Heart right ventricle (tissue), 16 donors: ENCODE data around the gene NSMCE1. TPM values are rescaled to one million over a fixed set of nuclear protein-coding genes. Genes with fewer than 3 reads are reported as not detected.

ENCODE experiments used
- ATAC-seq, 8 donors: fragments of 200-7000 bp; cut with Tn5 transposase; one replicate each; pipeline ENCODE4 v1.9.1; 2020; ENCODE audit warnings: mild to moderate bottlenecking in 8 of 8, moderate library complexity in 8 of 8, moderate number of reproducible peaks in 1 of 8
- DNase-seq, 2 donors: peaks; one replicate each; pipeline ENCODE4 v3.0.0-alpha.2; 2020
- H3K27ac ChIP-seq, 10 donors: fragments of 200-600 bp; sonication (generic) in 2 of 10; one replicate each; pipeline versions ENCODE4 v1.5.0 to v1.8.0; 2020 to 2022; ENCODE audit warnings: mild to moderate bottlenecking in 3 of 10
- H3K27me3 ChIP-seq, 7 donors: fragments of 200-600 bp; one replicate each; pipeline ENCODE4 v1.8.0; 2021 to 2022; ENCODE audit warnings: mild to moderate bottlenecking in 2 of 7
- H3K36me3 ChIP-seq, 9 donors: fragments of 200-600 bp; sonication (generic) in 1 of 9; one replicate each; pipeline versions ENCODE4 v1.5.0 to v1.8.0; 2020 to 2022; ENCODE audit warnings: mild to moderate bottlenecking in 2 of 9
- H3K4me1 ChIP-seq, 9 donors: fragments of 200-600 bp; sonication (generic) in 1 of 9; one replicate each; pipeline versions ENCODE4 v1.5.0 to v1.8.0; 2020 to 2022; ENCODE audit warnings: mild to moderate bottlenecking in 4 of 9
- H3K4me3 ChIP-seq, 10 donors: fragments of 200-600 bp; sonication (generic) in 2 of 10; one replicate each; pipeline versions ENCODE4 v1.5.0 to v1.8.0; 2020 to 2022; ENCODE audit warnings: mild to moderate bottlenecking in 7 of 10, moderate library complexity in 2 of 10
- H3K9me3 ChIP-seq, 11 donors: fragments of 200-600 bp in 10 of 11; sonication (generic) in 2 of 11; one replicate each; pipeline versions ENCODE4 v1.5.0 to v1.8.0; 2013 to 2022; ENCODE audit warnings: mild to moderate bottlenecking in 2 of 11, control low read depth in 1 of 11, moderate library complexity in 1 of 11
- WGBS, 2 donors: extraction: QIAGEN DNeasy Blood & Tissue Kit; methylation state at CpG; one replicate each; pipeline ENCODE4 v1.1.7; 2013; ENCODE audit warnings: inconsistent platforms in 1 of 2; 5-methylcytosine and 5-hydroxymethylcytosine counted together
- intact Hi-C, 10 donors: fragments of 100-400 bp; cut with DNase I; formaldehyde crosslinking; loops; one replicate each; pipeline versions ENCODE4 v1.11.1 to v1.14.2; 2022
- polyA plus RNA-seq, 2 donors: library from polyadenylated mRNA; stranded (reverse); fragments of 200-250 nt; gene quantifications; one replicate each; pipeline ENCODE4 v1.2.3, GENCODE V29; 2013
- total RNA-seq, 10 donors: library from RNA; stranded (reverse); fragmentation: NEBNext Ultra II Directional in 3 of 10; extraction: Animal tissue kit (Norgen Biotek cat#: 25700) in 3 of 10; gene quantifications; one replicate each; pipeline versions ENCODE4 v1.2.1 to v1.2.4, GENCODE V29; 2021 to 2023
- TF ChIP-seq, protein P1 (sequence below), 9 donors: fragments of 200-600 bp; sonication (generic) in 2 of 9; IDR thresholded peaks; one replicate each; pipeline versions ENCODE4 v1.5.0 to v1.8.0; 2021 to 2022; ENCODE audit warnings: antibody characterized with exemption in 9 of 9, mild to moderate bottlenecking in 5 of 9, moderate library complexity in 1 of 9
- donor health status: Arrhythmogenic right ventricular cardiomyopathy.
- donor health status: ischemic (EF 13 %, LVEDD 7.1; RV severe dilation, severe dysfunction).
- donor health status: healthy with polysubstance abuse.
- donor health status: DM: no; HTN: yes; CAD: no.
- donor health status: DM: no; HTN: no; CAD: no.
- donor health status: ischemic (EF 25% LVEDD 6.9; RV normal size, moderate dysfunction).
- donor health status: ischemic (EF 25% LVEDD 5.7; RV mildly dilated, moderate dysfunction).
- donor health status: healthy.
- donor health status: DM: yes; HTN: yes; CAD: no.
- donor health status: Ischemic cardiomyopathy.
- donor health status: ischemic (EF 35%, LVEDD 5.7; RV mildly dilated, moderate dysfunction).
- donor health status: nonischemic (EF 11% LVEDD 7.7; RV severe dilation, severe dysfunction).
- donor health status: DM: yes; HTN: yes; CAD: no.
- donor health status: PGD.
- donor health status: ischemic (EF 29% LVEDD 5.4; RV normal size, mild dysfunction).
- donor health status: nonischemic (EF 23%, LVEDD 6.1; RV moderate dilation, normal function).

The NSMCE1 gene
- total and polyA plus RNA-seq, 12 donors, result 33.5 to 57.1 (median 38.1) TPM

DNA sequence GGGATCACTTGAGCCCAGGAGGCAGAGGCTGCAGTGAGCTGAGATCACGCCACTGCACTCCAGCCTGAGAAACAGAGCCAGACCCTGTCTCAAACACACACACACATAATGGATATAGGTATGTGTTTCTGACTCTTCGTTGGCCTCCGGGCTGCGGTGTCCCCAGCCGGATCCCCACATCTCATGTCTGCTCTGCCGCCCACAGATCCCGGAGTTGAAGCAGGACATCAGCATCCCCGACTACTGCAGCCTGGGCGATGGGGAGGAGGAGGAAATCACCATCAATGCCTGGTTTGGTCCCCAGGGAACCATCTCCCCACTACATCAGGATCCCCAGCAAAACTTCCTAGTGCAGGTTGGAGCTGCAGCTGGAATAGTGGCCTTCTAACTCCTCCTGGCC is 49.8 kb downstream of the NSMCE1 start:
- DNase-seq (no peak), ATAC-seq (no peak)
- H3K36me3 ChIP-seq, result peaks cover 0 to 53% (median 0%) of the 10 kb centered on the region in 9 donors
- whole genome bisulfite sequencing, 2 donors, result 90 to 93% methylated on average over 9 of the region's 9 CpGs
- no peaks in the 10 kb centered on the region for H3K27me3 ChIP-seq
- H3K27ac ChIP-seq, result no peak overlapping the region
- TF ChIP-seq, protein P1, sequence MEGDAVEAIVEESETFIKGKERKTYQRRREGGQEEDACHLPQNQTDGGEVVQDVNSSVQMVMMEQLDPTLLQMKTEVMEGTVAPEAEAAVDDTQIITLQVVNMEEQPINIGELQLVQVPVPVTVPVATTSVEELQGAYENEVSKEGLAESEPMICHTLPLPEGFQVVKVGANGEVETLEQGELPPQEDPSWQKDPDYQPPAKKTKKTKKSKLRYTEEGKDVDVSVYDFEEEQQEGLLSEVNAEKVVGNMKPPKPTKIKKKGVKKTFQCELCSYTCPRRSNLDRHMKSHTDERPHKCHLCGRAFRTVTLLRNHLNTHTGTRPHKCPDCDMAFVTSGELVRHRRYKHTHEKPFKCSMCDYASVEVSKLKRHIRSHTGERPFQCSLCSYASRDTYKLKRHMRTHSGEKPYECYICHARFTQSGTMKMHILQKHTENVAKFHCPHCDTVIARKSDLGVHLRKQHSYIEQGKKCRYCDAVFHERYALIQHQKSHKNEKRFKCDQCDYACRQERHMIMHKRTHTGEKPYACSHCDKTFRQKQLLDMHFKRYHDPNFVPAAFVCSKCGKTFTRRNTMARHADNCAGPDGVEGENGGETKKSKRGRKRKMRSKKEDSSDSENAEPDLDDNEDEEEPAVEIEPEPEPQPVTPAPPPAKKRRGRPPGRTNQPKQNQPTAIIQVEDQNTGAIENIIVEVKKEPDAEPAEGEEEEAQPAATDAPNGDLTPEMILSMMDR (IDR thresholded peaks at IDR 0.05), result no peak
- H3K4me1 ChIP-seq, result peaks cover 7 to 26% (median 17%) of the 10 kb centered on the region in 9 donors
- no peak overlapping the region for H3K4me3 ChIP-seq
- intact Hi-C loops, result no loop called here
- H3K9me3 ChIP-seq, result no peaks in the 10 kb centered on the region

DNA sequence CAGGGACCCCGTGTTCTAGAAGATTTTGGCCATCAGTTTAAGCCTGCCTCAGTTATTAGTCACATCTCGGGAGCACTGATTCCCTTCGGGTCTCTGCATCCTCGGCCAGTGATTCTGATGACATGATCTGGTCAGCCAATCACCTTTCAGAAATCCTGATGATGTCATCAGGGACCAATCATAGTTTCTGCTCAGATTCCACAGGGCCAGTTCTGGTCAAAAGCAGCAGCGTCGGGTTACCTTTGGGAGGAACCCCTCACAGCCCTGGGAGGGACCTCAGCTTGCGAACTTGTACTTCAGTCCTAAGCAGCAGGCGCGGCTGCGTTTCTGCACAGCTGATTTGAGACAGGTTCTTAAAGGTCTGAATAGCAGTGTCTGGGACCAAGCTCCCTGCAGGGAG is 51.3 kb downstream of the NSMCE1 start:
- no peak overlapping the region for H3K4me3 ChIP-seq
- TF ChIP-seq, protein P1 (IDR thresholded peaks at IDR 0.05), result no peak
- H3K36me3 ChIP-seq, result peaks cover 0 to 62% (median 0%) of the 10 kb centered on the region in 9 donors
- WGBS, 2 donors, result 70 to 81% methylated on average over 10 of the region's 10 CpGs
- peaks cover 0 to 11% (median 5%) of the 10 kb centered on the region in 9 donors for H3K4me1 ChIP-seq
- H3K27me3 ChIP-seq, result no peaks in the 10 kb centered on the region
- H3K9me3 ChIP-seq, result no peaks in the 10 kb centered on the region
- H3K27ac ChIP-seq, result no peak overlapping the region
- intact Hi-C loops, result no loop called here
- DNase-seq (no peak), ATAC-seq (peak in 6 of 8 donors; percentile 24 to 58 (median 33))

DNA sequence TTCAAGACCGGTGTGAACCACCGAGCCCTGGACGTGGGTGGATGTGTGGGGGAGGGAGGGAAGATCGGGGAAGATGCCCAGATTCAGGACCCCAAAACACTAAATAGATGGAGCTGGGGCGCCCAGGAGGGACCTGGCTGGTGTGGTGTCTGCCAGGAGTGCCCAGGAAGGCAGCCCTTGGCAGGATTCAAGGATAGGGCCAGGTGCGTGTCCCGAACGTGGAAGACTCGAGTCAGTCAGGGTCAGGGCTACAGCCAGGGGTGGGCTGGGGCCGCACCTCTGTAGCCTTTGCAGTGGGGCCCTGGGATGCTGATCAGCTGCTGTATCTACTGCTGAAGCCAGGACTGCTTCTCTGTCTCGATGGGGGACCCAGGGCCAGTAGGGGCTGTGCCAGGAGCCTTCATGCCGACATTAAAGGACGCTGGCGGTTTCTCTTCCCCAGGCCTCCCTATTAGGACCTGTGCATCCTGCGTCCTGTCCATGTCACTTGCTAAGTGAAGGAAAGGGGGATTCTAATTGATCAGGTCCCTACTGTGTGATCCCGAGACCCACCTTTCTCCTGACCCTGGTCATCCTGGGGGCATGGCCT is 52.2 kb downstream of the NSMCE1 start:
- TF ChIP-seq, protein P1 (IDR thresholded peaks at IDR 0.05), result no peak
- intact Hi-C loops, result no loop called here
- no peak overlapping the region for H3K4me3 ChIP-seq
- ATAC-seq (no peak), DNase-seq (no peak)
- no peak overlapping the region for H3K27ac ChIP-seq
- 95 to 96% methylated on average over 16 of the region's 16 CpGs for WGBS, 2 donors
- no peaks in the 10 kb centered on the region for H3K9me3 ChIP-seq
- no peaks in the 10 kb centered on the region for H3K27me3 ChIP-seq
- H3K4me1 ChIP-seq, result peaks cover 0 to 3% (median 0%) of the 10 kb centered on the region in 9 donors
- peaks cover 0 to 69% (median 0%) of the 10 kb centered on the region in 9 donors for H3K36me3 ChIP-seq

DNA sequence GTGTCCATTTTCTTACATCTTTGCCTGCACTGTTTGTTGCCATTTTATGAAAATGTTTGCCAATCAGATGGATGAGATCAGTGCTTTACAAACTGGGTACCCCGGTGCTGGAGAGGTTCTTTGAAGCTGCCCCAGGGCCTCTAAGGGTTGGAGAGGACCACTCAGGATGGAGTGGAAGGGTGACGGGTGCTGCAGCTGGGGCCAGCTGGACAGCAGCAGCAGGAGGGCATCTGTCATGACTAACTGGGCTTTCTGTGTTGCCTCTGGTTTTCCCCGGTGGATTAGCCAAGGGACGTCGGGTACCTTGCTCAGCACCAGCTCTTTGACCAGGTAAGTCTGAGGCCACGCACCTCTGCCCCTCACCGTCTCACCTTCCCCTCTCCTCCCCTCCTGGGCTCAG is 52.9 kb downstream of the NSMCE1 start:
- ATAC-seq (no peak), DNase-seq (no peak)
- TF ChIP-seq, protein P1 (IDR thresholded peaks at IDR 0.05), result no peak
- WGBS, 2 donors, result 91 to 95% methylated on average over 7 of the region's 7 CpGs
- intact Hi-C loops, result no loop called here
- Histone ChIP-seq H3K27ac (no peak overlapping the region), H3K36me3 (peaks cover 0 to 69% (median 2%) of the 10 kb centered on the region in 9 donors), H3K27me3 (no peaks in the 10 kb centered on the region), H3K4me1 (no peaks in the 10 kb centered on the region), H3K4me3 (no peak overlapping the region), H3K9me3 (no peaks in the 10 kb centered on the region)
